ENCODE data around the gene GAGE1. TPM values are rescaled to one million over a fixed set of nuclear protein-coding genes. Genes with fewer than 3 reads are reported as not detected.
"Not testable (repeated sequence)": the region's sequence is repeated elsewhere in the genome, so short reads cannot be mapped to it uniquely, and the experiment has no call there.

Gene GAGE1
- not detected for total RNA-seq

- DNase-seq (ENCODE audit: low spot score): not testable (repeated sequence)
Observed at GRCh38 chrX:49598720-49599119, at the start of gene GAGE1. Gene GAGE1 (plus strand): TSS chrX:49599020. CDS start chrX:49600175, 1,155 bp downstream.

- DNase-seq (ENCODE audit: low spot score): not testable (repeated sequence)
Observed at GRCh38 chrX:49550989-49551388, 47.8 kb upstream of the GAGE1 start, which contains the start of gene GAGE12E. Gene GAGE12E (plus strand): TSS chrX:49551289. CDS start chrX:49552444, 1,155 bp downstream.

GRCh38 chrX:49560542-49560941 lies 38.3 kb upstream of the GAGE1 start, which contains the start of gene GAGE12F:
Gene GAGE12F (plus strand): TSS chrX:49560842. CDS start chrX:49561997, 1,155 bp downstream.
- DNase-seq (ENCODE audit: low spot score): not testable (repeated sequence)

- DNase-seq (ENCODE audit: low spot score): peak; percentile 36
Observed at GRCh38 chrX:49568728-49569127, 30.1 kb upstream of the GAGE1 start.

GRCh38 chrX:49569152-49569551 lies 29.7 kb upstream of the GAGE1 start:
- peak; percentile 32 for DNase-seq (ENCODE audit: low spot score)

- DNase-seq (ENCODE audit: low spot score): not testable (repeated sequence)
Observed at GRCh38 chrX:49570100-49570499, 28.7 kb upstream of the GAGE1 start, which contains the start of gene GAGE12G. Gene GAGE12G (plus strand): TSS chrX:49570400. CDS start chrX:49571555, 1,155 bp downstream.

GRCh38 chrX:49579649-49580048 lies 19.2 kb upstream of the GAGE1 start, which contains the start of gene GAGE12H:
Gene GAGE12H (plus strand): TSS chrX:49579949. CDS start chrX:49581104, 1,155 bp downstream.
- DNase-seq (ENCODE audit: low spot score): not testable (repeated sequence)

GRCh38 chrX:49589196-49589595 lies 9.6 kb upstream of the GAGE1 start, which contains the start of gene GAGE2A:
Gene GAGE2A (plus strand): TSS chrX:49589496. CDS start chrX:49590651, 1,155 bp downstream.
- DNase-seq (ENCODE audit: low spot score): not testable (repeated sequence)

GRCh38 chrX:49589769-49590478 lies 8.9 kb upstream of the GAGE1 start:
- peak; percentile 51 for DNase-seq (ENCODE audit: low spot score)

GRCh38 chrX:49590488-49590887 lies 8.3 kb upstream of the GAGE1 start:
- DNase-seq (ENCODE audit: low spot score): not testable (repeated sequence)

- DNase-seq (ENCODE audit: low spot score): no peak
Observed at GRCh38 chrX:49610718-49611310, 12.0 kb downstream of the GAGE1 start.

GRCh38 chrX:49618574-49618973 lies 19.8 kb downstream of the GAGE1 start:
- DNase-seq (ENCODE audit: low spot score): no peak

- DNase-seq (ENCODE audit: low spot score): peak; percentile 43
Observed at GRCh38 chrX:49627086-49627777, 28.4 kb downstream of the GAGE1 start.

GRCh38 chrX:49644991-49645637 lies 46.3 kb downstream of the GAGE1 start:
- no peak for DNase-seq (ENCODE audit: low spot score)

GRCh38 chrX:49656533-49656932 lies 57.7 kb downstream of the GAGE1 start:
- no peak for DNase-seq (ENCODE audit: low spot score)

Other genes starting within 250 kb of the GAGE1 start
- not detected for gene GAGE12C, start 66.8 kb upstream of the GAGE1 start, total RNA-seq
- not detected for gene GAGE12D, start 57.3 kb upstream of the GAGE1 start, total RNA-seq
- gene GAGE12E, start 47.7 kb upstream of the GAGE1 start, total RNA-seq: not detected
- gene GAGE12F, start 38.2 kb upstream of the GAGE1 start, total RNA-seq: not detected
- not detected for gene GAGE12G, start 28.6 kb upstream of the GAGE1 start, total RNA-seq
- not detected for gene GAGE12H, start 19.1 kb upstream of the GAGE1 start, total RNA-seq
- gene GAGE2A, start 9.5 kb upstream of the GAGE1 start, total RNA-seq: not detected
- not detected for gene PAGE1, start 97.0 kb downstream of the GAGE1 start, total RNA-seq
- not detected for gene PAGE4, start 230.3 kb downstream of the GAGE1 start, total RNA-seq